OCI-LY3 (cell line): ENCODE results near the gene RAB26.

Experiments used
- CTCF ChIP-seq: fragments of 200-600, 300-600 bp; sonication (generic); IDR thresholded peaks from 2 replicates; pipeline ENCODE4 v1.5.1; 2014; ENCODE audit warnings: antibody characterized with exemption, low read length, low read depth
- EZH2phosphoT487 ChIP-seq: fragments of 200-600 bp; shearing (Covaris generic); IDR thresholded peaks from 2 replicates; pipeline ENCODE4 v1.6.1; 2018; ENCODE audit warnings: antibody characterized with exemption, mixed run types, low read depth

GRCh38 chr16:2151188-2152091 is 3.0 kb downstream of the RAB26 start:
- no peak for TF ChIP-seq CTCF
- no peak for TF ChIP-seq EZH2phosphoT487
